Chondrocyte (in vitro differentiated cells): ENCODE results near the gene MAST3. TPM values are rescaled to one million over a fixed set of nuclear protein-coding genes. Genes with fewer than 3 reads are reported as not detected.

Experiments
- DNase-seq: peaks from one replicate; pipeline ENCODE4 v3.0.0; 2021; ENCODE audit warnings: mixed read lengths, low spot score
- H3K27ac Mint-ChIP-seq: one replicate; pipeline ENCODE4 v1.8.0; 2021; ENCODE audit warnings: mild to moderate bottlenecking, moderate library complexity, mixed read lengths; ENCODE audit not compliant: unreplicated experiment
- H3K27me3 Mint-ChIP-seq: 2 replicates; pipeline ENCODE4 v1.8.0; 2021; ENCODE audit warnings: low read depth, mixed read lengths
- H3K36me3 Mint-ChIP-seq: 2 replicates; pipeline ENCODE4 v1.8.0; 2021; ENCODE audit warnings: low read depth, mixed read lengths
- H3K4me1 Mint-ChIP-seq: 2 replicates; pipeline ENCODE4 v1.8.0; 2021; ENCODE audit warnings: low read depth, mild to moderate bottlenecking, mixed read lengths
- H3K4me3 Mint-ChIP-seq: one replicate; pipeline ENCODE4 v1.8.0; 2021; ENCODE audit warnings: mild to moderate bottlenecking, moderate library complexity, mixed read lengths; ENCODE audit not compliant: unreplicated experiment
- H3K9me3 Mint-ChIP-seq: 2 replicates; pipeline ENCODE4 v1.8.0; 2021; ENCODE audit warnings: low read depth, mixed read lengths
- CTCF ChIP-seq: fragments of 200-600 bp; sonication (generic); IDR thresholded peaks from 2 replicates; pipeline ENCODE4 v1.5.0; 2021; ENCODE audit warnings: antibody characterized with exemption, mild to moderate bottlenecking, moderate library complexity
- total RNA-seq: library from RNA; stranded (reverse); gene quantifications from 3 replicates; pipeline ENCODE4 v1.2.1, GENCODE V29; 2021

Gene MAST3
- total RNA-seq, 1 donor from 2014 or later = 10.1 TPM

DNA sequence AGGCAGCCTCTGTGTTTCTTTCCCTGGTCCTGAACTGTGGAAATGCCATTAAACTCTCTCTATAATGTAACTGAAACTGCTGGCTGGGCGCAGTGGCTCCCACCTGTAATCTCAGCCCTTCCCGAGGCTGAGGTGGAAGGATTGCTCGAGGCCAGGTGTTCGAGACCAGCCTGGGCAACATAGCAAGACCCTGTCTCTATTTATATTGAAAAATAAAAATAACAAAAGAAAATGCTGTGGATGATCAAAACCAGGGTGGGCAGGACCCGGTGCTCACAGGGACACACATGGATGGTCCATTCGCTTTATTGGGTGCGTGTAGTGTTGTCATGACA lies 98.9 kb downstream of the MAST3 start:
- H3K36me3 Mint-ChIP-seq = peaks cover 9% of the 10 kb centered on the region
- H3K27me3 Mint-ChIP-seq = no peaks in the 10 kb centered on the region
- peaks cover 24% of the 10 kb centered on the region for H3K4me1 Mint-ChIP-seq
- H3K27ac Mint-ChIP-seq = no peak overlapping the region
- no peak for TF ChIP-seq CTCF
- no peak overlapping the region for H3K4me3 Mint-ChIP-seq
- no peaks in the 10 kb centered on the region for H3K9me3 Mint-ChIP-seq
- no peak for DNase-seq

GRCh38 chr19:18197306-18197705 lies 99.7 kb downstream of the MAST3 start:
- Mint-ChIP-seq H3K4me1 (peaks cover 19% of the 10 kb centered on the region), H3K27me3 (no peaks in the 10 kb centered on the region), H3K36me3 (peaks cover 9% of the 10 kb centered on the region), H3K27ac (no peak overlapping the region), H3K4me3 (no peak overlapping the region), H3K9me3 (no peaks in the 10 kb centered on the region)
- TF ChIP-seq CTCF = no peak
- no peak for DNase-seq

DNA sequence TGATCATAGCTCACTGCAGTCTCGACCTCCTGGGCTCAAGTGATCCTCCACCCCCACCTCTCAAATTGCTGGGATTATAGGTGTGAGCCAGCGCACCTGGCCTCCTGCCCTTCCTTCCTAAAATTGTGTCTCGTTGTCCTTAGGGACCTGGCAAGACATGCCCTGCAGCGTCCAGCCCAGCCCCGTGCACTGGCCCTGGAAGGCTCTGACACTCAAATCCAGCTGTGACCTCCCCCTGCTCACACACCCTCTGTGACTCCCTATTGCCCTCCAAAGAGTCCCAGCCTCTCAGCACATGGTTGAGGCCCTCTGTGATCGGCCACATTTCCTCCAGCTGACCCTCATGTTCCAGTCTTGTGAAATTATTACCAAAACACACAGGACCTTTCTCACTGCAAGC lies 100.4 kb downstream of the MAST3 start:
- Mint-ChIP-seq H3K36me3 (peaks cover 9% of the 10 kb centered on the region), H3K4me1 (peaks cover 20% of the 10 kb centered on the region), H3K27me3 (no peaks in the 10 kb centered on the region), H3K27ac (no peak overlapping the region), H3K9me3 (no peaks in the 10 kb centered on the region), H3K4me3 (no peak overlapping the region)
- no peak for DNase-seq
- TF ChIP-seq CTCF = no peak

DNA sequence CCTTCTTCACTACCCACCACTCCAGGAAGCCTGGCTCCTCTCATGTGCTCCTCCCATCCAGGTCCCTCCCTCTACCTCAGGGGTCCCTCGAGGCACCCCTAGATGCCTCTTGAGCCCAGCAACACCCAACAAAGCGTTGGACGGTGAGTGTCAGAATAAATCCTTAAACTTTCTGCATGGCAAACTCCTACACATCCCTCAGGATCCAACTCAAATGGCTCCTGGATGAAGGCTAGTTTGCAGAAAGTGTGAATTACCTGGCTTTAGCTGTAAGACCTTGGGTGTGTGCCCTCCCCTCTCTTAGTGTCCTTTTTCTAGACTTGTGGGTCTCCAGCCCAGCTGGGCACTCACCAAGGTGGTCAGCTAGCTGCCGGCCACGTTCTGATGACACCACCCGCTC lies 100.8 kb downstream of the MAST3 start:
- H3K4me1 Mint-ChIP-seq = peaks cover 22% of the 10 kb centered on the region
- no peak for DNase-seq
- peaks cover 9% of the 10 kb centered on the region for H3K36me3 Mint-ChIP-seq
- TF ChIP-seq CTCF = no peak
- H3K9me3 Mint-ChIP-seq = no peaks in the 10 kb centered on the region
- no peak overlapping the region for H3K4me3 Mint-ChIP-seq
- no peak overlapping the region for H3K27ac Mint-ChIP-seq
- H3K27me3 Mint-ChIP-seq = no peaks in the 10 kb centered on the region

Other genes starting within 250 kb of the MAST3 start
- gene JAK3, start 249.8 kb upstream of the MAST3 start, total RNA-seq = 2.3 to 7.7 TPM (median 6.9 TPM) in 3 replicates
- 1,165 to 1,501 TPM (median 1,234 TPM) in 3 replicates for gene RPL18A, start 237.9 kb upstream of the MAST3 start, total RNA-seq
- not detected in 3 replicates for gene SLC5A5, start 225.8 kb upstream of the MAST3 start, total RNA-seq
- 71.9 to 94.6 TPM (median 77.4 TPM) in 3 replicates for gene CCDC124, start 164.8 kb upstream of the MAST3 start, total RNA-seq
- 0.31 TPM in 1 of 3 replicates, not detected in the others for gene KCNN1, start 130.7 kb upstream of the MAST3 start, total RNA-seq
- gene ARRDC2, start 89.6 kb upstream of the MAST3 start, total RNA-seq = 12.2 to 19.8 TPM (median 17.8 TPM) in 3 replicates
- not detected in 3 replicates for gene IL12RB1, start 10.8 kb upstream of the MAST3 start, total RNA-seq
- 67.6 to 96.3 TPM (median 73.1 TPM) in 3 replicates for gene PIK3R2, start 55.4 kb downstream of the MAST3 start, total RNA-seq
- 0.33 to 2.1 TPM (median 1.7 TPM) in 3 replicates for gene IFI30, start 76.0 kb downstream of the MAST3 start, total RNA-seq
- 10.9 to 14.2 TPM (median 12.8 TPM) in 3 replicates for gene MPV17L2, start 95.4 kb downstream of the MAST3 start, total RNA-seq
- 3.4 to 6.1 TPM (median 3.8 TPM) in 3 replicates for gene RAB3A, start 106.3 kb downstream of the MAST3 start, total RNA-seq
- 2.9 to 3.4 TPM in 2 of 3 replicates, not detected in the other for gene PDE4C, start 128.7 kb downstream of the MAST3 start, total RNA-seq
- gene IQCN, start 176.7 kb downstream of the MAST3 start, total RNA-seq = 1.6 to 4.0 TPM (median 2.4 TPM) in 3 replicates
- gene JUND, start 183.8 kb downstream of the MAST3 start, total RNA-seq = 129 to 181 TPM (median 176 TPM) in 3 replicates
- gene LSM4, start 225.3 kb downstream of the MAST3 start, total RNA-seq = 68.1 to 84.8 TPM (median 73.0 TPM) in 3 replicates
- gene PGPEP1, start 242.8 kb downstream of the MAST3 start, total RNA-seq = 18.6 to 21.5 TPM (median 21.1 TPM) in 3 replicates